ENCODE data around the gene IDE.
"Not testable (repeated sequence)": the region's sequence is repeated elsewhere in the genome, so short reads cannot be mapped to it uniquely, and the experiment has no call there.

Gene IDE

GRCh38 chr10:92410501-92410900, 163.4 kb downstream of the IDE start:
- TF ChIP-seq CTCF (IDR thresholded peaks at IDR 0.05; ENCODE audit: low read depth, low read length) = no peak

GRCh38 chr10:92408017-92408361, 165.9 kb downstream of the IDE start:
- no peak overlapping the region for H3K4me3 ChIP-seq (ENCODE audit: low read depth, low read length)
- TF ChIP-seq CTCF (IDR thresholded peaks at IDR 0.05; ENCODE audit: low read depth, low read length) = no peak

More at GRCh38 chr10:92410501-92410900, 163.4 kb downstream of the IDE start:
- H3K4me3 ChIP-seq (ENCODE audit: low read depth, low read length) = no peak overlapping the region

- H3K4me3 ChIP-seq (ENCODE audit: low read depth, low read length) = no peak overlapping the region
- TF ChIP-seq CTCF (IDR thresholded peaks at IDR 0.05; ENCODE audit: low read depth, low read length) = no peak
Measured at GRCh38 chr10:92407305-92408016, 166.4 kb downstream of the IDE start.

- no peak for TF ChIP-seq CTCF (IDR thresholded peaks at IDR 0.05; ENCODE audit: low read depth, low read length)
- no peak overlapping the region; the same call in 1 of the 2 replicates for H3K4me3 ChIP-seq (ENCODE audit: low read depth, low read length)
Measured at GRCh38 chr10:92405419-92405924, 168.4 kb downstream of the IDE start.

GRCh38 chr10:92404612-92405418, 169.1 kb downstream of the IDE start:
- no peak for TF ChIP-seq CTCF (IDR thresholded peaks at IDR 0.05; ENCODE audit: low read depth, low read length)
- H3K4me3 ChIP-seq (ENCODE audit: low read depth, low read length) = no peak overlapping the region; the same call in 1 of the 2 replicates

GRCh38 chr10:92402234-92402633, 171.7 kb downstream of the IDE start:
- H3K4me3 ChIP-seq (ENCODE audit: low read depth, low read length) = not testable (repeated sequence)

Measured in WI38 (cell line).